IMR-90 (cell line): ENCODE data around the gene ZNF467. TPM values are rescaled to one million over a fixed set of nuclear protein-coding genes. Genes with fewer than 3 reads are reported as not detected.

Source experiments
- ATAC-seq: fragments of 200-7000 bp; cut with Tn5 transposase; 2 replicates; pipeline ENCODE4 v1.9.1; 2020; ENCODE audit warnings: low read depth, mild to moderate bottlenecking, moderate library complexity
- BruUV-seq: library from RNA; stranded (reverse); fragments of 400-500 nt; replicated peaks from 2 replicates; lab custom pipeline; 2021; lab: Mats Ljungman, UMichigan
- CTCF ChIA-PET: fragments of 300-600 bp; formaldehyde crosslinking; extraction: SDS; loops from one replicate; lab custom pipeline; 2021; ENCODE audit warnings: antibody characterized with exemption; lab: Yijun Ruan, JAX
- POLR2A ChIA-PET: fragments of 300-600 bp; sonication (Branson Sonifier 250); formaldehyde crosslinking; loops from one replicate; lab custom pipeline; 2022; ENCODE audit warnings: antibody characterized with exemption; ENCODE audit not compliant: unreplicated experiment; lab: Charles Lee
- DNase-seq: peaks from one replicate; pipeline ENCODE4 v3.0.0; 2013
- H2AFZ ChIP-seq: replicated peaks from 2 replicates; pipeline ENCODE3; 2013; ENCODE audit warnings: low read length, mild to moderate bottlenecking; ENCODE audit not compliant: poor library complexity
- H2AK5ac ChIP-seq: 2 replicates; pipeline ENCODE4 v1.6.1; 2013; ENCODE audit warnings: low read depth, low read length, inconsistent platforms
- H2AK9ac ChIP-seq: replicated peaks from 2 replicates; pipeline ENCODE3; 2013; ENCODE audit warnings: mild to moderate bottlenecking, low read depth, low read length, moderate library complexity; ENCODE audit not compliant: poor library complexity
- H2BK120ac ChIP-seq: 2 replicates; pipeline ENCODE4 v1.6.1; 2013; ENCODE audit warnings: low read depth, low read length, inconsistent platforms
- H2BK15ac ChIP-seq: 3 replicates; pipeline ENCODE4 v1.6.1; 2013; ENCODE audit warnings: low read depth, low read length, inconsistent platforms
- H2BK20ac ChIP-seq: 2 replicates; pipeline ENCODE4 v1.6.1; 2013; ENCODE audit warnings: low read depth, mild to moderate bottlenecking, inconsistent platforms, low read length, moderate library complexity
- H2BK5ac ChIP-seq: 2 replicates; pipeline ENCODE4 v1.6.1; 2013; ENCODE audit warnings: mild to moderate bottlenecking, low read depth, low read length, inconsistent platforms; ENCODE audit not compliant: poor library complexity, severe bottlenecking
- H3K14ac ChIP-seq: replicated peaks from 2 replicates; pipeline ENCODE4 v1.6.1; 2013; ENCODE audit warnings: low read depth, low read length, inconsistent platforms
- H3K18ac ChIP-seq: 2 replicates; pipeline ENCODE4 v1.6.1; 2013; ENCODE audit warnings: low read depth, low read length, control low read depth
- H3K23ac ChIP-seq: 2 replicates; pipeline ENCODE4 v1.6.1; 2013; ENCODE audit warnings: low read depth, low read length, inconsistent platforms
- H3K27ac ChIP-seq: 2 replicates; pipeline ENCODE4 v1.5.1; 2013; ENCODE audit warnings: mild to moderate bottlenecking, control low read depth, low read length; ENCODE audit not compliant: insufficient read depth
- H3K27me3 ChIP-seq: 2 replicates; pipeline ENCODE4 v1.6.1; 2013; ENCODE audit warnings: low read length; ENCODE audit not compliant: control insufficient read depth, insufficient read depth
- H3K36me3 ChIP-seq: 2 replicates; pipeline ENCODE4 v1.6.1; 2013; ENCODE audit warnings: low read length, mixed read lengths; ENCODE audit not compliant: control insufficient read depth, insufficient read depth
- H3K4ac ChIP-seq: 2 replicates; pipeline ENCODE4 v1.6.1; 2013; ENCODE audit warnings: low read depth, low read length, inconsistent platforms
- H3K4me1 ChIP-seq: 2 replicates; pipeline ENCODE4 v1.6.1; 2013; ENCODE audit warnings: low read length, mixed read lengths; ENCODE audit not compliant: control insufficient read depth, insufficient read depth
- H3K4me2 ChIP-seq: 2 replicates; pipeline ENCODE4 v1.6.1; 2013; ENCODE audit warnings: low read depth, mild to moderate bottlenecking, control low read depth, low read length, moderate library complexity
- H3K4me3 ChIP-seq: 2 replicates; pipeline ENCODE4 v1.5.1; 2013; ENCODE audit warnings: low read depth, mild to moderate bottlenecking, control low read depth, low read length, moderate library complexity; ENCODE audit not compliant: insufficient read depth
- H3K56ac ChIP-seq: 2 replicates; pipeline ENCODE4 v1.6.1; 2013; ENCODE audit warnings: low read length, inconsistent platforms; ENCODE audit not compliant: insufficient read depth; ENCODE audit errors: extremely low read depth
- H3K79me1 ChIP-seq, 2 experiments: 2 replicates each; pipeline ENCODE4 v1.6.1; 2013; ENCODE audit warnings: low read length in 2 of 2, inconsistent platforms in 1 of 2, low read depth in 1 of 2
- H3K9ac ChIP-seq: 2 replicates; pipeline ENCODE4 v1.6.1; 2013; ENCODE audit warnings: low read depth, low read length, control low read depth
- H3K9me1 ChIP-seq: 2 replicates; pipeline ENCODE4 v1.6.1; 2013; ENCODE audit warnings: low read length, inconsistent platforms; ENCODE audit not compliant: insufficient read depth
- H3K9me3 ChIP-seq: 2 replicates; pipeline ENCODE4 v1.6.1; 2013; ENCODE audit warnings: low read length; ENCODE audit not compliant: control insufficient read depth, insufficient read depth
- H4K20me1 ChIP-seq: 2 replicates; pipeline ENCODE4 v1.6.1; 2013; ENCODE audit warnings: low read length, inconsistent platforms; ENCODE audit not compliant: insufficient read depth
- H4K5ac ChIP-seq: 2 replicates; pipeline ENCODE4 v1.6.1; 2013; ENCODE audit warnings: mild to moderate bottlenecking, low read depth, low read length, control low read depth
- H4K8ac ChIP-seq, 2 experiments: 2 replicates each; pipeline ENCODE4 v1.6.1; 2013; ENCODE audit warnings: low read depth in 2 of 2, low read length in 2 of 2, control low read depth in 1 of 2, inconsistent platforms in 1 of 2
- H4K91ac ChIP-seq: 2 replicates; pipeline ENCODE4 v1.6.1; 2013; ENCODE audit warnings: low read depth, low read length, inconsistent platforms; ENCODE audit not compliant: insufficient read depth
- BHLHE40 ChIP-seq: fragments of 150-350 bp; IDR thresholded peaks from 2 replicates; pipeline ENCODE4 v1.6.1; 2016; ENCODE audit warnings: mild to moderate bottlenecking, low read depth, low read length
- CTCF ChIP-seq: conservative IDR thresholded peaks from 2 replicates; pipeline ENCODE4 v1.5.1; 2012; ENCODE audit warnings: mild to moderate bottlenecking, low read depth, low read length, improper control_type of control experiment
- ELK1 ChIP-seq: fragments of 150-350 bp; IDR thresholded peaks from 2 replicates; pipeline ENCODE4 v1.6.1; 2016; ENCODE audit warnings: low read depth, mild to moderate bottlenecking, low read length, moderate library complexity, borderline replicate concordance
- FOS ChIP-seq: fragments of 150-350 bp; IDR thresholded peaks from 2 replicates; pipeline ENCODE4 v1.6.1; 2016; ENCODE audit warnings: low read depth, low read length
- POLR2A ChIP-seq: IDR thresholded peaks from 2 replicates; pipeline ENCODE4 v1.6.1; 2012; ENCODE audit warnings: mild to moderate bottlenecking, low read depth, low read length
- RCOR1 ChIP-seq: IDR thresholded peaks from 2 replicates; pipeline ENCODE4 v1.6.1; 2012; ENCODE audit warnings: mild to moderate bottlenecking, low read length, improper control_type of control experiment; ENCODE audit not compliant: insufficient replicate concordance
- WGBS, 2 experiments: methylation state at CpG; one replicate each; pipeline versions ENCODE4 v1.1.5 to v1.1.7; 2013; ENCODE audit warnings: missing lambda C conversion rate in 2 of 2; ENCODE audit not compliant: insufficient read length in 1 of 2; ENCODE audit errors: extremely low coverage in 2 of 2; 5-methylcytosine and 5-hydroxymethylcytosine counted together
- dilution Hi-C: fragments of 300-500 bp; cut with HindIII; formaldehyde crosslinking; loops from one replicate; pipeline ENCODE4 v1.14.3; 2018; ENCODE audit warnings: low sequenced_read_pairs; ENCODE audit not compliant: unreplicated experiment
- in situ Hi-C: fragments of 300-500 bp; cut with MboI; formaldehyde crosslinking; loops from 3 replicates; pipeline ENCODE4 v1.14.3; 2019; ENCODE audit warnings: low sequenced_read_pairs, inconsistent platforms, mixed read lengths
- intact Hi-C: fragments of 100-400 bp; cut with micrococcal nuclease; formaldehyde crosslinking; loops from 2 replicates; pipeline ENCODE4 v1.10.0; 2022
- polyA plus RNA-seq, 3 experiments: library from polyadenylated mRNA; depleted of rRNA; stranded (reverse); fragments of >200 nt; gene quantifications; 2 replicates each; pipeline ENCODE4 v1.2.3, GENCODE V29; 2012; ENCODE audit warnings: low replicate concordance in 1 of 3
- total RNA-seq: library from RNA; depleted of rRNA; stranded (reverse); fragments of >200 nt; gene quantifications from 2 replicates; pipeline ENCODE4 v1.2.3, GENCODE V29; 2012

Gene ZNF467
- total and polyA plus RNA-seq, 2 of the 4 experiments (the other 2 are of a cell fraction): 0.67 TPM; not detected in 1

GRCh38 chr7:149720372-149721083, 52.9 kb downstream of the ZNF467 start:
- no peak overlapping the region for H3K4me2 ChIP-seq
- in situ Hi-C loops (no loop called here), dilution Hi-C loops (no loop called here), intact Hi-C loops (no loop called here)
- H4K20me1 ChIP-seq: no peaks in the 10 kb centered on the region
- H2AFZ ChIP-seq: no peak overlapping the region
- WGBS, 2 experiments: 94% methylated on average over 9 of the region's 22 CpGs; no CpG with 5 or more reads in 1 of the 2 experiments
- no peak overlapping the region for H4K8ac ChIP-seq
- no peak overlapping the region for H3K4ac ChIP-seq
- H3K23ac ChIP-seq: no peak overlapping the region
- H2AK5ac ChIP-seq: no peak overlapping the region
- H3K27ac ChIP-seq: no peak overlapping the region
- H3K79me1 ChIP-seq: peaks cover 6 to 27% of the 10 kb centered on the region in 2 experiments; a peak in 3 of 4 replicates
- peak overlapping the region; percentile 57 for H2AK9ac ChIP-seq
- H3K27me3 ChIP-seq: no peaks in the 10 kb centered on the region
- no peak for ATAC-seq
- H3K56ac ChIP-seq: no peak overlapping the region
- H3K36me3 ChIP-seq: peaks cover 44% of the 10 kb centered on the region
- no peak overlapping the region for H4K91ac ChIP-seq
- H3K4me1 ChIP-seq: peaks cover 8% of the 10 kb centered on the region
- TF ChIP-seq FOS (no peak), BHLHE40 (no peak), CTCF (no peak), RCOR1 (no peak), POLR2A (no peak), ELK1 (no peak)
- BruUV-seq: no TSS peak
- CTCF ChIA-PET: no interaction called here
- H2BK5ac ChIP-seq: no peak overlapping the region
- H3K9ac ChIP-seq: no peak overlapping the region
- POLR2A ChIA-PET: no interaction called here
- DNase-seq: no peak
- H3K18ac ChIP-seq: no peak overlapping the region
- H3K9me1 ChIP-seq: peaks cover 6% of the 10 kb centered on the region; the same call in 1 of the 2 replicates
- H4K5ac ChIP-seq: no peak overlapping the region
- H3K4me3 ChIP-seq: no peak overlapping the region
- H2BK120ac ChIP-seq: no peak overlapping the region
- H2BK15ac ChIP-seq: no peak overlapping the region
- H2BK20ac ChIP-seq: no peak overlapping the region
- H3K14ac ChIP-seq: no peak overlapping the region
- peaks cover 3% of the 10 kb centered on the region; the same call in 1 of the 2 replicates for H3K9me3 ChIP-seq
